ENCODE data around the gene RHNO1. TPM values are rescaled to one million over a fixed set of nuclear protein-coding genes. Genes with fewer than 3 reads are reported as not detected.
A peak's percentile ranks its signal among the peaks of the same experiment; 100 is the strongest.

RHNO1 gene
- total RNA-seq, 4 donors from 2014 or later: 17.2 to 33.1 (median 21.0) TPM

DNA sequence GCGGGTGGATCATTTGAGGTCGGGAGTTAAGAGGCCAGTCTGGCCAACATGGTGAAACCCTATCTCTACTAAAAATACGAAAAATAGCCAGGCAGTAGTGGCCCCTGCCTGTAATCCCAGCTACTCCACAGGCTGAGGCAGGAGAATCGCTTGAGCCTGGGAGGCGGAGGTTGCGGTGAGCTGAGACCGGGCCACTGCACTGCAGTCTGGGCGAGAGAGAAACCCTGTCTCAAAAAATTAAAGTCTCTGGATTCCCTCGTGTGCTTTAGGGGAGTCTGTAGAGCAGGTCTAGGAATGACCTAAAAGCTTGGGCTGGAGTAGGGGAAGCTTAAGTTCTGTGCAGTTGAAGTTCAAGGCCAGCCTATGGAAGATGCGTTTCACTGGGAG, 13.0 kb downstream of the RHNO1 start:
- no peaks in the 10 kb centered on the region for H3K9me3 ChIP-seq
- DNase-seq (ENCODE audit: low spot score in 2 of 2): no peak
- peaks cover 3% of the 10 kb centered on the region for H3K36me3 ChIP-seq
- H3K27ac ChIP-seq: peak overlapping the region; percentile 95
- H3K4me1 ChIP-seq: peaks cover 31% of the 10 kb centered on the region
- TF ChIP-seq POLR2A (IDR thresholded peaks at IDR 0.05) (no peak), CTCF (IDR thresholded peaks at IDR 0.05) (no peak), POLR2AphosphoS5 (IDR thresholded peaks at IDR 0.05) (no peak), EP300 (IDR thresholded peaks at IDR 0.05) (no peak)
- H3K4me3 ChIP-seq: peak overlapping the region; percentile 87
- H3K27me3 ChIP-seq: no peaks in the 10 kb centered on the region
- 70% methylated on average over 10 of the region's 10 CpGs for WGBS

- peak; percentile 100 for DNase-seq (ENCODE audit: low spot score in 2 of 2)
- peaks cover 3% of the 10 kb centered on the region for H3K36me3 ChIP-seq
- H3K4me3 ChIP-seq: peak within 1 kb of the TSS; percentile 87
- TF ChIP-seq POLR2AphosphoS5 (IDR thresholded peaks at IDR 0.05) (peak; percentile 71 to 79 (median 79)), CTCF (IDR thresholded peaks at IDR 0.05) (no peak), POLR2A (IDR thresholded peaks at IDR 0.05) (peak in 1 of 2 donors; percentile 83), EP300 (IDR thresholded peaks at IDR 0.05) (no peak)
- 0% methylated on average over 34 of the region's 83 CpGs for WGBS
- peak within 1 kb of the TSS; percentile 95 for H3K27ac ChIP-seq
- H3K4me1 ChIP-seq: peaks cover 33% of the 10 kb centered on the region
- H3K9me3 ChIP-seq: no peaks in the 10 kb centered on the region
- H3K27me3 ChIP-seq: no peaks in the 10 kb centered on the region
These were observed 13.6 kb downstream of the RHNO1 start, which contains the start of gene TULP3 for GRCh38 chr12:2890388-2891239. TULP3 (plus strand) TSS chr12:2890891; CDS start chr12:2890948, 57 bp downstream.

DNA sequence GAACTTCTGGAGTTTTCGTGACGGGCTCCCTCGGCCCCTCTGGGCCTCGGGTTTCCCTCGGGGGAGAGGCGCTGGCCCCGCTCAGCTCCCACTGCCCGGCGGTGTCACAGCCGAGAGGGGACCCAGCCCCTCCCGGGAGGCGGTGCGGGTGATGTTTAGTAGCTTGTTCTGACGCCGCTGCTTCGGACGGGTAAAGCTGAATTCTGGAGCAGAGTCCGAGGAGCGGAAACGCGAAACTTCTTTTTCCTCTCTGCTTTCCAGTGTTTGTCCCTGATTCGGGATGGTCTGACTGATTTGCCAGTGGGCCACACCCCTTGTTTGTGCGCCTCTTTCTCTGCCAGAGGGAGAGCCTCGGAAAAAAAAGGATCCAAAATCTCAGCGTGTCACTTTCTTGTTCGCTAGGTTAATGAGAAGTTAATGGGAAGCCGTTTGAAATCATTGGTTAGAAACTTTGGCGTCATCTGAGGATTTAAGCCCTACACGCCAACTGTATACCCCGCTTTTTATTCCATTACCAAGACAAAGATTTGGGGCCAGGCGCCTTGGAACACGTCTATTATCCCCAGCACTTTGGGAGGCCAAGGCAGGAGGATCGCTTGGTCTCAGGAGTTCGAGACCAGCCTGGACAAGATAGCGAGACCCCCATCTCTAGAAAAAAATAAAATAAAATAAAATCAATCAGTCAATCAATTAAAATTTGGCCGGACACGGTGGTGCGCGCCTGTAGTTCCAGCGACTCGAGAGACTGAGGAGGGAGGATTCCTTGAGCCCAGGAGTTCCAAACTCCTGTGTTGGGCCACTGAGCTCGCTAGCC, 14.4 kb downstream of the RHNO1 start:
- Histone ChIP-seq H3K4me3 (peak overlapping the region; percentile 87), H3K9me3 (no peaks in the 10 kb centered on the region), H3K4me1 (peaks cover 37% of the 10 kb centered on the region), H3K27ac (peak overlapping the region; percentile 95), H3K27me3 (no peaks in the 10 kb centered on the region), H3K36me3 (peaks cover 3% of the 10 kb centered on the region)
- 22% methylated on average over 26 of the region's 42 CpGs for WGBS
- no peak for TF ChIP-seq POLR2AphosphoS5 (IDR thresholded peaks at IDR 0.05)
- TF ChIP-seq POLR2A (IDR thresholded peaks at IDR 0.05): no peak
- TF ChIP-seq CTCF (IDR thresholded peaks at IDR 0.05): no peak
- no peak for TF ChIP-seq EP300 (IDR thresholded peaks at IDR 0.05)
- no peak for DNase-seq (ENCODE audit: low spot score in 2 of 2)

DNA sequence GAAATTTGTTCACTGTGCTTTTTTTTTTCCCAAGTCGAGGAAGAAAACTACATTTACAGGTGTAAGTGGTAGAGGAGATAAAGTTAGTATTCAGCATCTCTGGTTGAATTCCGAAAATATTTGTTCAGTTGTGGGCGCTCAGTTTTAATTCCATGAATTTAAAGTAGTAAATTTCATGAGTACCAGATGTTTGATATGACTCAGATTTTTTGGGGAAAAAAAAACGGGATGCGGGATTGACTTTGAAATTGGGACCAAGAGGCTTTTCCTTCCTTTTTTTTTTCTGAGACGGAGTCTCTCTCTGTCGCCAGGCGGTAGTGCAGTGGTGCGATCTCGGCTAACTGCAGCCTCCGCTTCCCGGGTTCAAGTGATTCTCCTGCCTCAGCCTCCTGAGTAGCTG, 15.2 kb downstream of the RHNO1 start:
- Histone ChIP-seq H3K4me3 (peak overlapping the region; percentile 87), H3K27ac (peak overlapping the region; percentile 70), H3K36me3 (peaks cover 3% of the 10 kb centered on the region), H3K27me3 (no peaks in the 10 kb centered on the region), H3K4me1 (peaks cover 37% of the 10 kb centered on the region), H3K9me3 (no peaks in the 10 kb centered on the region)
- 56% methylated on average over 12 of the region's 12 CpGs for WGBS
- no peak for DNase-seq (ENCODE audit: low spot score in 2 of 2)
- no peak for TF ChIP-seq POLR2AphosphoS5 (IDR thresholded peaks at IDR 0.05)
- TF ChIP-seq EP300 (IDR thresholded peaks at IDR 0.05): no peak
- no peak for TF ChIP-seq POLR2A (IDR thresholded peaks at IDR 0.05)
- TF ChIP-seq CTCF (IDR thresholded peaks at IDR 0.05): no peak

DNA sequence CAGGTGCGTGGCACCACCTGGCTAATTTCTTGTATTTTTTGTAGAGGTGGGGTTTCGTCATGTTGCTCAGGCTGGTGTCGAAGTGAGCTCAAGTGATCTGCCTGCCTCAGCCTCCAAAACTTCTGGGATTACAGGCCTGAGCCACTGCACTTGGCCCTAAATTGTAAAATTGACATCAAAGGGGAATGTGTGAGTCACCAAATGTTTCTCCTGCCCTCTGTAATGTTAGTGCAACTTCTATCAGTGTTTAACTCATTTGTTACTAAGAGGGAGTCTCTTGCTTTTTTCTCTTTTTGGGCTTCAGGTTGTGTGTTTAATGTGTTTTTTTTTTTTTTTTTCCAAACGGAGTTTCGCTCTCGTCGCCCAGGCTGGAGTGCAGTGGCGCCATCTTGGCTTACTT, 16.0 kb downstream of the RHNO1 start:
- TF ChIP-seq CTCF (IDR thresholded peaks at IDR 0.05) (no peak), POLR2AphosphoS5 (IDR thresholded peaks at IDR 0.05) (peak in 1 of 3 donors; percentile 33), EP300 (IDR thresholded peaks at IDR 0.05) (no peak)
- no peaks in the 10 kb centered on the region for H3K27me3 ChIP-seq
- no peak for DNase-seq (ENCODE audit: low spot score in 2 of 2)
- peaks cover 37% of the 10 kb centered on the region for H3K4me1 ChIP-seq
- H3K36me3 ChIP-seq: peaks cover 3% of the 10 kb centered on the region
- H3K9me3 ChIP-seq: no peaks in the 10 kb centered on the region
- WGBS: 67% methylated on average over 8 of the region's 8 CpGs
- peak overlapping the region; percentile 70 for H3K27ac ChIP-seq
- peak overlapping the region; percentile 87 for H3K4me3 ChIP-seq

Measured in suprapubic skin (tissue), 4 donors.